ENCODE measurements around the gene RGL2. TPM values are rescaled to one million over a fixed set of nuclear protein-coding genes. Genes with fewer than 3 reads are reported as not detected.

Gene RGL2
- total RNA-seq, 2 donors from 2014 or later, result 98.7 to 107 TPM

DNA sequence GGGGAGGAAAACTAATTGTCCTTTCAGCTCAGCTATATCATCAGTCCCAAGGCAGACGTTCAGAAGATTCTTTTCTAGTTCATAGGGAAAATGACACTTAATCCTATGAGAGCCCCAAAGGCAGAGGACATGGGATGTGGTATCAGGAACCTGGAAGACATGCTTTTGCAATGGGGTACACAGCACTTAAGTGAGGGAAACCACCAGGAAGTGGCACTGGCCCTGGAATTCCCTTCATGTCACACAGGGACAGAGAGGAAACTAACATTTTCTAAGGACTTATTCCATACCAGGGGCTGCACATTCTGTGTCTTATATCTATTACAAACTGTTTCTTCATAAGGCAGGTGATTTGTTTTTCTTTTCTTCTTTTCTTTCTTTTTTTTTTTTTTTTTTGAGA is 55.3 kb downstream of the RGL2 start:
- intact Hi-C loops (cut with DNase I), result loop anchor here (10.0 kb wide), 1 partner anchor 119 kb away; no protein-coding TSS in a partner anchor
- WGBS, result 44% methylated on average over 1 of the region's 1 CpG
- no peak overlapping the region for H3K27ac ChIP-seq
- peaks cover 2% of the 10 kb centered on the region for H3K27me3 ChIP-seq (replicated peaks; ENCODE audit: insufficient read depth)
- no peak for TF ChIP-seq POLR2A (IDR thresholded peaks at IDR 0.05)
- no peak for TF ChIP-seq POLR2AphosphoS5 (IDR thresholded peaks at IDR 0.05)
- TF ChIP-seq, protein P1, sequence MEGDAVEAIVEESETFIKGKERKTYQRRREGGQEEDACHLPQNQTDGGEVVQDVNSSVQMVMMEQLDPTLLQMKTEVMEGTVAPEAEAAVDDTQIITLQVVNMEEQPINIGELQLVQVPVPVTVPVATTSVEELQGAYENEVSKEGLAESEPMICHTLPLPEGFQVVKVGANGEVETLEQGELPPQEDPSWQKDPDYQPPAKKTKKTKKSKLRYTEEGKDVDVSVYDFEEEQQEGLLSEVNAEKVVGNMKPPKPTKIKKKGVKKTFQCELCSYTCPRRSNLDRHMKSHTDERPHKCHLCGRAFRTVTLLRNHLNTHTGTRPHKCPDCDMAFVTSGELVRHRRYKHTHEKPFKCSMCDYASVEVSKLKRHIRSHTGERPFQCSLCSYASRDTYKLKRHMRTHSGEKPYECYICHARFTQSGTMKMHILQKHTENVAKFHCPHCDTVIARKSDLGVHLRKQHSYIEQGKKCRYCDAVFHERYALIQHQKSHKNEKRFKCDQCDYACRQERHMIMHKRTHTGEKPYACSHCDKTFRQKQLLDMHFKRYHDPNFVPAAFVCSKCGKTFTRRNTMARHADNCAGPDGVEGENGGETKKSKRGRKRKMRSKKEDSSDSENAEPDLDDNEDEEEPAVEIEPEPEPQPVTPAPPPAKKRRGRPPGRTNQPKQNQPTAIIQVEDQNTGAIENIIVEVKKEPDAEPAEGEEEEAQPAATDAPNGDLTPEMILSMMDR (IDR thresholded peaks at IDR 0.05), result no peak
- H3K36me3 ChIP-seq, result no peaks in the 10 kb centered on the region
- DNase-seq (ENCODE audit: low spot score), result no peak
- no peaks in the 10 kb centered on the region for H3K9me3 ChIP-seq
- no peaks in the 10 kb centered on the region for H3K4me1 ChIP-seq (replicated peaks)
- H3K4me3 ChIP-seq, result no peak overlapping the region

DNA sequence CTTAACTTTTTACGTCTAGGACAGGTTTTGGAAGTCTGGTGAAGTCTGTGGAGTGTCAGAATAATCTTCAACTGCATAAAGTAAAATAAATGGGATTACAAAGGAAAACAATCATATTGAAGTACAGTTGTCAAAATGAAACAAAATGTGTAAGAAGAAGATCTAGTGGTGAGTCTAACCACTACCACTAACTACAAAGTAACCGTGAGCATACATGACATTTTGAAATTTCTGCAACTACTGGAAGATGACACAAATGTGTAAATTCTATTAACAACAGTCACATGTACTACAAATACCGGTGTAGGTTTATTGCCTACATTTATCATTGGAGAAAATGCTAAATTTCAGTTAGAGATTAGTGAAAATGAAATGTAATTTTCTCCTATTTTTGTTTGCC is 56.8 kb downstream of the RGL2 start:
- DNase-seq (ENCODE audit: low spot score), result no peak
- Histone ChIP-seq H3K4me3 (no peak overlapping the region), H3K27ac (no peak overlapping the region), H3K36me3 (no peaks in the 10 kb centered on the region), H3K9me3 (no peaks in the 10 kb centered on the region), H3K27me3 (replicated peaks; ENCODE audit: insufficient read depth) (peaks cover 2% of the 10 kb centered on the region), H3K4me1 (replicated peaks) (no peaks in the 10 kb centered on the region)
- intact Hi-C loops (cut with DNase I), result loop anchor here (10.0 kb wide), 1 partner anchor 117 kb away; no protein-coding TSS in a partner anchor
- 53% methylated on average over 3 of the region's 3 CpGs for WGBS
- no peak for TF ChIP-seq POLR2A (IDR thresholded peaks at IDR 0.05)
- TF ChIP-seq, protein P1 (IDR thresholded peaks at IDR 0.05), result no peak
- no peak for TF ChIP-seq POLR2AphosphoS5 (IDR thresholded peaks at IDR 0.05)

Small RNA genes lying within 50 kb of the gene (microRNA-seq; reads per million reads assigned to microRNA genes)
- not detected for gene MIR6834
- gene MIR6873, result 0.25 reads per million

Other genes starting within 250 kb of the RGL2 start
- gene HLA-DPA1, start 225.3 kb downstream of the RGL2 start, total RNA-seq, result 10 to 100 TPM; 69.5 to 73.7 TPM
- gene HLA-DPB1, start 223.0 kb downstream of the RGL2 start, total RNA-seq, result 10 to 100 TPM; 51.6 to 57.5 TPM
- gene COL11A2, start 106.5 kb downstream of the RGL2 start, total RNA-seq, result 1 to 10 TPM in 1 of 2 donors, under 1 TPM in 1; 0.91 to 3.6 TPM
- 10 to 100 TPM; 30.6 to 40.5 TPM for gene RXRB, start 98.3 kb downstream of the RGL2 start, total RNA-seq
- 100 to 1,000 TPM; 109 to 182 TPM for gene SLC39A7, start 98.1 kb downstream of the RGL2 start, total RNA-seq
- 10 to 100 TPM; 21.9 to 43.7 TPM for gene HSD17B8, start 94.3 kb downstream of the RGL2 start, total RNA-seq
- gene RING1, start 90.4 kb downstream of the RGL2 start, total RNA-seq, result 10 to 100 TPM; 23.9 to 30.8 TPM
- gene VPS52, start 27.1 kb downstream of the RGL2 start, total RNA-seq, result 10 to 100 TPM; 42.2 to 55.0 TPM
- 1,000 to 10,000 TPM; 1,990 to 4,594 TPM for gene RPS18, start 26.9 kb downstream of the RGL2 start, total RNA-seq
- gene B3GALT4, start 21.8 kb downstream of the RGL2 start, total RNA-seq, result 10 to 100 TPM; 15.8 to 21.4 TPM
- gene WDR46, start 9.7 kb downstream of the RGL2 start, total RNA-seq, result 10 to 100 TPM; 41.3 to 47.2 TPM
- 10 to 100 TPM; 24.1 to 59.7 TPM for gene PFDN6, start 9.3 kb downstream of the RGL2 start, total RNA-seq
- 100 to 1,000 TPM; 190 to 192 TPM for gene TAPBP, start 15.1 kb upstream of the RGL2 start, total RNA-seq
- 10 to 100 TPM; 25.1 to 27.5 TPM for gene ZBTB22, start 18.8 kb upstream of the RGL2 start, total RNA-seq
- gene DAXX, start 24.0 kb upstream of the RGL2 start, total RNA-seq, result 10 to 100 TPM; 52.8 to 75.1 TPM
- gene KIFC1, start 92.9 kb upstream of the RGL2 start, total RNA-seq, result 1 to 10 TPM; 5.8 to 6.5 TPM
- 100 to 1,000 TPM in 1 of 2 donors, 10 to 100 TPM in 1; 98.2 to 132 TPM for gene PHF1, start 112.1 kb upstream of the RGL2 start, total RNA-seq
- gene CUTA, start 119.2 kb upstream of the RGL2 start, total RNA-seq, result 100 to 1,000 TPM; 189 to 260 TPM
- gene SYNGAP1, start 121.1 kb upstream of the RGL2 start, total RNA-seq, result 10 to 100 TPM in 1 of 2 donors, 1 to 10 TPM in 1; 6.1 to 24.8 TPM
- gene ZBTB9, start 155.6 kb upstream of the RGL2 start, total RNA-seq, result 1 to 10 TPM; 3.5 to 8.9 TPM